ENCODE data around the gene PPT1.

DNA sequence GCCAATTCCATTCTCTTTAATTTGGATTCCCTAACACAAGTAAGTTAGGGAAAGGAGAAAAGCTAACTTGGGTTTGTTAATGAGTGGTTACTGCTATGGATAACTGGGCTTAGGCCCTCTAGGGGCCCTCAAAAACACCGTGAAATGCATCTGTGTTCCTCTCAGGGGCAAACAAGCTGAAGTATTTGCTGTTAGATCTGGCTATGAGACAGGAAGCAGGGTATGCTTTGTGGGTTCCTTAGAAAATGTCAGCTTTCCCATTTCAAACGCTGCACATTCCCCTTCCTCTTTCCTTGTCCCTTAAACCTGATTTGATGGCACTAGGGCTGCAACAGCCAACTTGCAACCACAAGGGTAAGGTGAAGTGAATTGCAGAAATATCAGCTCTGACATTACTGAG, 62.2 kb downstream of the PPT1 start:
- TF ChIP-seq, protein P1, sequence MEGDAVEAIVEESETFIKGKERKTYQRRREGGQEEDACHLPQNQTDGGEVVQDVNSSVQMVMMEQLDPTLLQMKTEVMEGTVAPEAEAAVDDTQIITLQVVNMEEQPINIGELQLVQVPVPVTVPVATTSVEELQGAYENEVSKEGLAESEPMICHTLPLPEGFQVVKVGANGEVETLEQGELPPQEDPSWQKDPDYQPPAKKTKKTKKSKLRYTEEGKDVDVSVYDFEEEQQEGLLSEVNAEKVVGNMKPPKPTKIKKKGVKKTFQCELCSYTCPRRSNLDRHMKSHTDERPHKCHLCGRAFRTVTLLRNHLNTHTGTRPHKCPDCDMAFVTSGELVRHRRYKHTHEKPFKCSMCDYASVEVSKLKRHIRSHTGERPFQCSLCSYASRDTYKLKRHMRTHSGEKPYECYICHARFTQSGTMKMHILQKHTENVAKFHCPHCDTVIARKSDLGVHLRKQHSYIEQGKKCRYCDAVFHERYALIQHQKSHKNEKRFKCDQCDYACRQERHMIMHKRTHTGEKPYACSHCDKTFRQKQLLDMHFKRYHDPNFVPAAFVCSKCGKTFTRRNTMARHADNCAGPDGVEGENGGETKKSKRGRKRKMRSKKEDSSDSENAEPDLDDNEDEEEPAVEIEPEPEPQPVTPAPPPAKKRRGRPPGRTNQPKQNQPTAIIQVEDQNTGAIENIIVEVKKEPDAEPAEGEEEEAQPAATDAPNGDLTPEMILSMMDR (IDR thresholded peaks at IDR 0.05), result no peak
- TF ChIP-seq MAFK (IDR thresholded peaks at IDR 0.05; ENCODE audit: partially characterized antibody) (no peak), POLR2A (IDR thresholded peaks at IDR 0.05; ENCODE audit: low read length) (no peak), KDM5A (IDR thresholded peaks at IDR 0.05) (no peak), SMC3 (IDR thresholded peaks at IDR 0.05) (no peak)
- TF ChIP-seq, protein P2, sequence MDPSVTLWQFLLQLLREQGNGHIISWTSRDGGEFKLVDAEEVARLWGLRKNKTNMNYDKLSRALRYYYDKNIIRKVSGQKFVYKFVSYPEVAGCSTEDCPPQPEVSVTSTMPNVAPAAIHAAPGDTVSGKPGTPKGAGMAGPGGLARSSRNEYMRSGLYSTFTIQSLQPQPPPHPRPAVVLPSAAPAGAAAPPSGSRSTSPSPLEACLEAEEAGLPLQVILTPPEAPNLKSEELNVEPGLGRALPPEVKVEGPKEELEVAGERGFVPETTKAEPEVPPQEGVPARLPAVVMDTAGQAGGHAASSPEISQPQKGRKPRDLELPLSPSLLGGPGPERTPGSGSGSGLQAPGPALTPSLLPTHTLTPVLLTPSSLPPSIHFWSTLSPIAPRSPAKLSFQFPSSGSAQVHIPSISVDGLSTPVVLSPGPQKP (IDR thresholded peaks at IDR 0.05; ENCODE audit: low read depth, low read length), result no peak
- TF ChIP-seq, protein P3, sequence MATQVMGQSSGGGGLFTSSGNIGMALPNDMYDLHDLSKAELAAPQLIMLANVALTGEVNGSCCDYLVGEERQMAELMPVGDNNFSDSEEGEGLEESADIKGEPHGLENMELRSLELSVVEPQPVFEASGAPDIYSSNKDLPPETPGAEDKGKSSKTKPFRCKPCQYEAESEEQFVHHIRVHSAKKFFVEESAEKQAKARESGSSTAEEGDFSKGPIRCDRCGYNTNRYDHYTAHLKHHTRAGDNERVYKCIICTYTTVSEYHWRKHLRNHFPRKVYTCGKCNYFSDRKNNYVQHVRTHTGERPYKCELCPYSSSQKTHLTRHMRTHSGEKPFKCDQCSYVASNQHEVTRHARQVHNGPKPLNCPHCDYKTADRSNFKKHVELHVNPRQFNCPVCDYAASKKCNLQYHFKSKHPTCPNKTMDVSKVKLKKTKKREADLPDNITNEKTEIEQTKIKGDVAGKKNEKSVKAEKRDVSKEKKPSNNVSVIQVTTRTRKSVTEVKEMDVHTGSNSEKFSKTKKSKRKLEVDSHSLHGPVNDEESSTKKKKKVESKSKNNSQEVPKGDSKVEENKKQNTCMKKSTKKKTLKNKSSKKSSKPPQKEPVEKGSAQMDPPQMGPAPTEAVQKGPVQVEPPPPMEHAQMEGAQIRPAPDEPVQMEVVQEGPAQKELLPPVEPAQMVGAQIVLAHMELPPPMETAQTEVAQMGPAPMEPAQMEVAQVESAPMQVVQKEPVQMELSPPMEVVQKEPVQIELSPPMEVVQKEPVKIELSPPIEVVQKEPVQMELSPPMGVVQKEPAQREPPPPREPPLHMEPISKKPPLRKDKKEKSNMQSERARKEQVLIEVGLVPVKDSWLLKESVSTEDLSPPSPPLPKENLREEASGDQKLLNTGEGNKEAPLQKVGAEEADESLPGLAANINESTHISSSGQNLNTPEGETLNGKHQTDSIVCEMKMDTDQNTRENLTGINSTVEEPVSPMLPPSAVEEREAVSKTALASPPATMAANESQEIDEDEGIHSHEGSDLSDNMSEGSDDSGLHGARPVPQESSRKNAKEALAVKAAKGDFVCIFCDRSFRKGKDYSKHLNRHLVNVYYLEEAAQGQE (IDR thresholded peaks at IDR 0.05), result no peak

Measured in A549 (cell line).